Activated CD8-positive, alpha-beta memory T cell treated with anti-CD3 and anti-CD28 coated beads, Interleukin-2, amount 50 U/mL, for 4 hours (primary cell): ENCODE data around the gene SORCS2.

ENCODE experiments used
- DNase-seq: peaks from one replicate; pipeline ENCODE4 v3.0.0-alpha.2; 2020

Gene SORCS2

DNA sequence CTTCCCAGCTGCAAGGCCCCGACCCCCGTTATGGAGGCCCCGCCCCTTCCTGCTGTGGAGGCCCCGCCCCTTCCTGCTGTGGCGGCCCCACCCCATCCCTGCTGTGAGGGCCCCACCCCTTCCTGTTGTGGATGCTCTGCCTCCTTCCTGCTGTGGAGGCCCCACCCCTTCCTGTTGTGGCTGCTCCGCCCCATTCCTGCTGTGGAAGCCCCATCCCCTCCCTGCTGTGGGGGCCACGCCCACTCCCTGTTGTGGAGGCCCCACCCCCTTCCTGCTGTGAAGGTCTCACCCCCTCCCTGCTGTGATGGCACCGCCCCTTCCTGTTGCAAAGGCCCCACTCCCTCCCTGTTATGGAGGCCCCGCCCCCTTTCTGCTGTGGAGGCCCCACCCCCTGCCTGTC lies 347.3 kb downstream of the SORCS2 start:
- DNase-seq = no peak

DNA sequence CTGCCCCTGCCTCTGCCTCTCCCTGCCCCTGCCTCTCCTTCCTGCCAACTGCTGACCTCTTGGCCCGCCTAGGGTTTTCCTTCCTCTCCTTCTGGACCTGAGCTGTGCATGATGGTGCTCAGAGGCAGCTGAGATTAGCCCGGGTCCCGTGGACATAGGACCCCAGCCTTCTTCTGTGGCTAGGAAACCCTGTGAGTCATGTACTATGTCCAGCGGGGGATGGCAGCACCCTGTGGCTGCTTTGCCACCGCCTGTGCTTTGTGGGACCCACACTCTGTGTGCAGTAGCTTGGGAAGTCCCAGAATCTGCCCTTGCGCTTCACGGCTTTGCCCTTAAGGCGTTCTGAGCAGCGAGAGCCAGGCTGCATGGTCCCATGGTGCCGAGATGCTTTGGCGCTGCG lies 347.9 kb downstream of the SORCS2 start:
- no peak for DNase-seq

DNA sequence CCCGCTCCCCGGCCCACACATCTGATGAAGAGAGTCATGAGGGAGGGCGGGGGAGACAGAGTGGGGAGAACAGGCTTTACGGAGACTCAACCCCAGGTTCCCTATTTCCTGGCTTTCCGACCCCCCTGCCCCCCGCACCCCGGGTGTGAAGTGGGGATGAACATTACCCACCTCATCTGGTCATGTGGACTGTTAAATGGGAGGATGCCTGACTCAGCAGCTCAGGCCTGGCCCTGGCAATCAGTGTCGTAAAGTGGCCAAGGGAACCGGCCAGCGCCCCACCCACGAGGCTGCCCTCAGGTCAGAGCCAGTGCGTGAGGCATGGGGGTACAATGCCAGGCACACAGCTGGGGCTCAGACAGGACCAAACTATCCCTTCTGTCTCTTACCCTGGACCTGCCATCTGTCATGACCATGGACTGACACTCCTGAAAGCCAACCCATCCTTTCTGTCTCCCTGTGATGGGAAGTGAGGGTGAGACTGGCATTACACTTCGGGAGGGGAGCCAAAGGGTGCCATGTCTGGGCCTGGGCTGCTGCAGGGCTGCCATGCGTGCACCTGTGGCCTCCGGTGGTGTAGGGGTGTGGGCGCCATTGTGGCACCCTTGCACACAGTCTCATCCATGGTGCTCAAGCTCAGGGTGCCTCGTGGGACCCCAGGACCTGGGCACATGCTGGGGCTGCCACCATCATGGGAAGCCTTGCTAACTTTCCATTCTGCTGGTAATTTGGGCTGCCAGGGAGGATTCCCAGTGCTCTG lies 348.5 kb downstream of the SORCS2 start:
- DNase-seq = no peak

DNA sequence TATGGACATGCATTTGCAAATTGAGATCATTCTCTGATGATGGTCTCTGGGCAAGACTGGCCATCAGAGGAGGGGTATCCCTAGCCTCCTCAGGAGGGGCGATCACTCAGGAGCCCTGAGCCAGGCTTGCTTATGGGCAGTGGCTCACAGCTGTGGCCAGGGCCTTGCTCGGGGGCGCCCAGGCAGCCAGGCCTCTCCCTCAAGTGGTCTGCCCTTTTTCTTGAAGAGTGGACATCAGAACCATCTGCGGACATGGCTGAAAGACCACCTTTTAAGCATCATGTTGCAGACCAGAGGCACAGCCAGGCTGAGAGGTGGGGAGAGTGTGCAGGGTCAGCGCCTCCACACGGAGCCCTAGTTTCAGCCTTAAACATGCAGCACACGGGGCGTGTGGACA lies 349.1 kb downstream of the SORCS2 start:
- no peak for DNase-seq

DNA sequence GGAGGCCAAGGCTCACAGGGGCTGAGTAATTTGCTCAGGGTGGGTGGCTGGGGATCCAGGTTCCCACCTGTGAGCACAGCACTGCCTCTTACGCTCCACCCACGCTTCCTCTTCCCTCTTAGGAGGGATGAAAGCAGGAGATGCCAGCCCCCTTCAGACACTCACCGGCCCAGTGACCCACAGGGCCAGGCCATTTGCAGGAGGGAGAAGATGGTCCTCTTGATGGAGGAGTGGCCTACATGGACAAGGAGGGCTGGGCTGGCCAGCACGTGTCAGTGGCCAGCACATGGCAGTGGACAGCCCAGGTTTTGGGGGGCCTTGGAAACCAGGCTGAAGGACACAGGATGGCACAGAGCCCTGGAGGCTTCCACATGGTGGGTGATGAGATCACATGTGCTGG lies 350.4 kb downstream of the SORCS2 start:
- no peak for DNase-seq

DNA sequence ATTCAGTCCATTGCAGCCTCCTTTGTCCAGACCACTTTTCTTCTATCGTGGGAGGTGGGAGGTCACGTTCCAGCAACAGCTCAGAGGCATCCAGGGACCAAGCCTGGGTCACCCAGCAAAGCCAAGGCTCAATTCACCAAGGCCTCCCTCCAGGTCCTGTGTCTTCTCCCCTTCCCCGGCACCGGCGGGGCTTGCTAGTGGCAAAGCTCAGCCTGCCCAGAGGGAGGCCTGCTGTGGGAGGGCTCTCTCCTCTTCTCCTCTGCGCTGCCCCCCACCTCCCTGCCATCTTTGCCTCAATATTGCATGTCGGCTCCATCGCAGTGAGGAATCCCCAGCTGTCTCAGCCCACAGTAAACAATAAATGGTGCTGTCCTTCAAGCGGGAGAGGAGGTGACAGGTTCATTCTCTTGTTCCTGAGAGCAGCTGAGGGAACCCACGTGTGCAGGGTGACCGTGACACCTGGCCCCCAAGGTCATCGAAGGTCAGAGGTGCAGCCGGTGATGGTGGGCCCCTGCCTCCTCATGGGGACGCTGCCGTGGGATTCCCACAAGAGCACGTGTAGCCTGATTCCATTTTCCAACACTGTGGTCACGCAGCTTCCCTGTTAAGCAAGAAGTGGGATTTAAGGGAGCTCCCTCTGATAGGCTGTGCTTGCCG lies 353.9 kb downstream of the SORCS2 start:
- no peak for DNase-seq

DNA sequence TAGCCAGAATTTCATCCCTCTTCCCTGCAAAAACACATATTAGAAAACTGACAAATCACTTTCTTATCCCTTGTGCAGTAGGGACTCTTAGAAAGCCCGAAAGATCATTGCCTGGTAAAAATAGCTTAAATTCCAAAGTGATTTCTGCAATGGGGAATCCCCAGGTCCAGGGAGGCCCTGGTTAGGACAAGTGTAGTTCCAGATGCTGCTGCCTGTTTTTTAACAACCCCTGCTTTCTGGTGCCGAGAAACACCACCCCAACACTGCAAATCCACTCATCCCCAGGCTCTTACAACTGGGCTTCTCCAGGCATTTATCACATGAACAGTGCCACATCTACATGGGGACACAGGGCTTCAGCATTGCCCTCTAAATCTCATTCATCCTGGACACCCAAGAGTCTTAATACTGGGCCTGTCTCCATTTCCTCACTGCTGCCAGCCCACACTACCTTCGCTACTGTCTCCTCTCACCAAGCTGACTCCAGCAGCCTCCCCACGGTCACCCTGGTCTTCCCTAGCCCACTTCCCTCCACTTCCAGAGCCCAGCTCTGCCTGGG lies 354.6 kb downstream of the SORCS2 start:
- DNase-seq = no peak

DNA sequence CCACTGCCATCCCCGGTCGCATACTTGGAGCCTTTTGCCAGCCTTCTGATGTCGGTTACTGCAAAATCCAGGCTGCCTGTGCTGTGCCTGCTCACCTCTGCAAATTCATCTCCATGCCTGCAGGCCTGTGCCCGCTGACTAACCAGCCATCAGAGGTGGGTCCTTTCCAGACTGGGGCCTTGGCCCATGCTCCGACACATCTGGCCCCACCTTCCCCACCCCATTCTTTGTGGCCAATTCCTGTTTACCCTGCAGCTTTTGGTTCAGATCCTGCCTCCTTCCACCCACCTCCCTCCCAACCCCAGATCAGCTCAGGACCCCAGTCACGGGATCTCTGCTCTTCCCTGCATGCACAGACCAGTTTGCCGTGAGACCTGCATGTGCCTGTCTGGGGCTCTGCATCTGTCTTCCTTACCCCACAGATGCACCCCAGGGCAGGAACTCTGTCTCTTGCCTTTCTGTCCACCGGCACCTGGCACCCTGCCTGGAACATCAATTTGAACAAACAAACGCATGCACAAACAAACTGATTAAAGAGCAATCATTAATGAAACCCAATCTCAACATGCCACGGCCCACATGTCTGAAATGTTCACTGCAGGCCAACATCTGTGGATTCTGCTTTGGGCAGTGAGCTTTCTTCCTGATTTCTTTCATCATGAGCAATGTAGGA lies 355.2 kb downstream of the SORCS2 start:
- no peak for DNase-seq

DNA sequence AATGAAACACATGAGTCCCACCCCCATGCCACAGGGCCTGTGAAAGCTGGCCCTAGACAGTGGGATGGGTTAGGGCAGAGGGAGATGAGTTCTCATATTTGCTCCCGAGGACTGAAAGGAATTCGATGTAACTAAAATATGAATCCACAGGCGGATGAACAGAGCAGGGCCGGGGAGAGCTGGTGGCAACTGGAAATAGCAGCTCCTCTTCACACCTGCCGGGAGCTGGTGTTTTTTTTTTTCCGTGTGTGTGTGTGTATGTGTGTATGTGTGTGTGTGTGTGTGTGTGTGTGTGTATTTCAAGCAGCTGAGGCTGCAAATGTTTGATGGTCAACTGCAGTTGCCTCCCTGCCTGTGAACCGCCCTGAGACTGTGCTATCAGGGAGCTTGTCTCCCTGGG lies 357.5 kb downstream of the SORCS2 start:
- DNase-seq = no peak

DNA sequence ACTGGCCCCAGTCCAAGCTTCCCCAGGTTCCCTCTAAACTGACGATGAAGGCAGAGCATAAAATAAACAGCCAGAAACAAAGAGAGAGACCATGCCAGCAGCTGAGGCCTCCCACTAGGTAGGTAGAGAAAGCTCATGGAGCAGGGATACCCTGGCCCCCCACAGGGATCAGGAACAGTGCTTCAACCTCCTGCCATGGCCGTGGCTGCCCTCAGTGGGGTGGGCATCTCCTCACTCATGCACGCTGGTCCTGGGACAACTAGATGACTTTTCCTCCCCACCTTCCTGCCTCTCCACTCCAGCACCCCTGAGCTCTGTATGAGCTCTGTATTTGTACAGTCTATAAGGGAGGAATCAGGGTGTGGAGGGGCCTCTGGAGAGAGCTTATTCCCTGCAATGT lies 360.1 kb downstream of the SORCS2 start:
- DNase-seq = no peak

DNA sequence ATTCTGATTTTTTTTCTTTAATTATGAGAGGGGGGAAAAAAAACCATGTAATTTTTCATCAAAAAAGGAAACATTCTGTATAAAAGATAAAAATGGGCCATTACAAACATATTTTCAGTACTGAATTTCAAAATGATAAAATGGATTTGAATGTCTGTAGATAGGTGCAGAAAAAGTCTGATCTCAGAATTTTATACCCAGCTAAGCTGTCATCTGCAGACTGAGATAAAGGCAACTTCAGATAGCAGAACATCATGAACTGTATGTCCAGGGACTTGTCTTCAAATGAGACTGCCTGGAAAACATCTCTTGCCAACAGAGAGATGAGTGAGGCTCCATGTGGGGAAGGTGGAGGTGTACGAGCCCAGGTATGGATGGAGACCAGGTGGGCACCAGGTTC lies 360.9 kb downstream of the SORCS2 start:
- no peak for DNase-seq

DNA sequence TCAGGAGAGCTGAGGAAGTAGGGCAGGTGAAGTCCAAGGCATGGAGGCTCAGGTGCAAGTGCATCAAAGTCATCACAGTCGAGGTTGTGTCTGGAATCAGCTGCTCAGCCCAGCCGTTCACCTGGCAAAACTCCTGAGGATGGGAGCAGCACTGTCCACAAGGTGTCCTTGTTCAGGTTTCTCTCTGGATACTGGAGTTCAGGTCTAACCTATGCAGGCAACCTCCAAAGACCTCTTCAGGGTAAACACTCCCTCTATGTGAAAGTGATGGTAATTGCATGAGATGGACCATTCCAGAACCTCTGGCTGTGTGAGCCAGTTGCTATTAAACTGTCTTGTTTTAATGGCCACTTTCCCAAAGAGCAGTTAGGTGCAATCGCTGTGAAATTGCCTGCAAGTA lies 362.6 kb downstream of the SORCS2 start:
- DNase-seq = no peak

DNA sequence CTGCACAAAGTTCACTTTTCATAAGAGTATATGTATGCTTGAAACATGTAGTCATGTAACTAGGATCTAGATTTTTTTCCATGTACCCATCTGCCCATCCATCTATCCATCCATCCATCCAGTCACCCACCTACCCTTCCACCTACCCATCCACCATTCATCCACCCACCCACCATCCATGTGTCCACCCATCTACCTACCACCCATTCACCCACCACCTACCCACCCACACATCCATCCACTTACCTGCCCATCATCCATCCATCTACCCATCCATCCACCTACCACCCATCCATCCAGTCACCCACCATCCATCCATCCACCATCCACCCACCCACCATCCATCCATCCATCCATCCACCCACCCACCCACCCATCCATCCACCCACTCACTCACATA lies 364.2 kb downstream of the SORCS2 start:
- no peak for DNase-seq

DNA sequence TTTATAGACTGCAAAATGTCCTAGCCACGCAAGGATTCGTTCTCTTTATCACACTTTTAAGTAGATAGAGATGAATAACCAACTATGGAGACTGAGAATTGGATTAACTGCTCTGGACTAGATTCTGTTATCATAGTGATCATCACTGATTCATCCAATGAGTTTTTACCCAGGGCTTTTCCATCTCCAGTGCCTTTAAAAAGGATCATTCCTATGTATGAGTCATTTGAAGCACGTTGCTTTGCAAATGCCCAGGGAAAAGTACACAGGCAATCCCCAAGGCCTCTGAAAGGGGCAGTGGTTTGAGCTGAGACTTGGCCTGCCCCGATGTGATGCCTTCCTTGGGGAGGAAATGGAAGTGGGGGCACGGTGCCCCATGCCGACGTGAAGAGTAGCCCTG lies 365.1 kb downstream of the SORCS2 start:
- DNase-seq = no peak

DNA sequence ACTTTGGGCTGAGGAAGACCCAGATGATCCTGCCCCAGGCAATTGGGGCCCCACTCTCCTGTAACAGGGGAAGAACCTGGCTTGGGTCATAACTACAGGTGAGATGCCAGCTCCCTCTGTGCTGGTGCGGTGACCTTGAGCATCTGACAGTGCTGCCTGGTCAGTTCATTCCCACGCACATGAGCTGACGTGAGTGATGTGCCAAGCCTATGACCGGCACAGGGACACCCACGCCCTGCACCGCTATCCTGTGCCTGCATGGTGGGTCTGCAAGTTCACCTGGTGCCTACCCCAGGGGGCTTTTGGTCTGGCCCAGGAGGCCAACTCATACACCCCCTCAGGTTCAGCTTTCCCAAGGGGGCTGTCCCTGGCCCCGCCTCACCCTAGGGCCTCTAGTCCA lies 366.1 kb downstream of the SORCS2 start:
- DNase-seq = no peak

DNA sequence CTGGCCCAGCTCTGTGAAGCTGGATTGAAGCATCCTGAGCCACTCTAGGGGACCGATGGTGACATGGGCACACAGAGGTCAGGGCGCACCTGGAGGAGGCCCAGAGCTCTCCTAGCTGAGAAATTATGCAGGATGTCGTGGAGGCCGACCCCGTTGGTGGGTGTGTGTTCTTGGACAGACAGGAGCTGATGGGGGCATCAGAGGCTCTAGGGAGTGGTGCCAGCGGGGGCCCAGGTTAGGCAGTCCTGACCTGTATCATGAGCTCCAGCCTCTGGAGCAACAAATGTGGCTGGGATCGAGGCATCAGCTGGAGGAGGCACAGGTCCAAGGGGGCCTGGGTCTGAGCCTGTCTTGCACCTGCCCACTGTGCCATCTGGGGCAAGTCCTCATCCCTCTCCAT lies 367.0 kb downstream of the SORCS2 start:
- no peak for DNase-seq

DNA sequence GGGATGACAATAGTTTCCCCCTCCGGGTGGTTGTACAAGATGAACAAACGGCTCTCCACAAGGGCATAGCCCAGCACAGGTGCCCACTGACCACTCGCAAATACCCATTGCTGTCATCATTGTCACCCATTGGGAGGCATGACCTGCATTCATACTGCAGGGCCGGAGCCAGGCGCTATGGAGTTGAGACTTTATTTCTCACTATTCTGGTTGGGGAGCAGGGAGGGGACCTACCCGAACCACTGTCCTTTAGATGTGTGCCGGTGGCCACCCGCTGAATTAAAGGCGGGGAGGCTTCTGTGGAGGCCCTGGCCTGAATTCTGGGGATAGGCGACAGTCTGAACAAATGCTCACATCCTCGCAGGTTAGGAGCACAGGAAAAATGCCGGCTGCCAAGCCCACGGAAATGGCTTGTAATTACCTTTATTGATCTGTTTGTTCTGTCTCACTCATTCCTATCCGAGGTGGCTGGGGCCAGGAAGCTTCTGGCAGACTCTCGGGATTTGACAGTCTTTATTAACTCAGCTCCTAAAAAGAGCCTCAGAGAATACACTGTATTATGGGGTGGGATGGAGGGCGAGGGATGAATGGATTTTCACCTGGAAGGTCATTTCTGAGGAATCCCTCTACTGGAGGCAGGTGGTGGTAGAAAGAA lies 367.5 kb downstream of the SORCS2 start:
- no peak for DNase-seq

DNA sequence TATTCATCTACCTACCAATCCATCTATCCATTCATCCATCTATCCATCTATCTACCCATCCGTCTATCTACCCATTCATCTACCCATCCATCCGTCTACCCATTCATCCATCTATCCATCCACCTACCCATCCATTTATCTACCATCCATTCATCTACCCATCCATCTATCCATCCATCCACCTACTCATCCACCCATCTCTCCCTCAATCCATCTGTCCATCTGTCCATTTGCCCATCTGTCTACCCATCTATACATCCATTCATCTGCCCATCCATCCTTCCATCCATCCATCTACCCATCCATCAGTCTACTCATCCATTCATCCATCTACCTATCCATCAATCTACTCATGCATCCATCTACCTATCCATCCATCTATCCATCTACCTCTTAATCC lies 369.2 kb downstream of the SORCS2 start:
- DNase-seq = no peak

DNA sequence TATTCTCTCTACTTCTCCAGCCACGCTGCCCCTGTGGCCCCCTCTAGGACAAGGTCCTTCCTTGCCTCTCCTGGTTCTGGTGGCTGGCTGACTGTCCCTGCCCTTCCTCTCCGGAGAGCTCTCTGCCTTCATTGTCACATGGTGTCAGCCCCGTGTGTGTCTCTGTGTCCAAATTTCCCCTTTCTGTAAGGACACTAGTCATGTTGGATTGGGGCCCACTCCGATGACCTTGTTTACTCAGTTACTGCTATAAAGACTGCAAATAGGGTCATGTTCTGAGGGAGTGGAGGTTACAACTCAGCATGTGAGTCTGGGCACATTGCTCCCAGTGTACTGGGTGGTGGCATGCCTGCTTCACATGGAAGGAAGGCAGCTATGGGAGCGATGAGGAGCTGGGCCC lies 371.9 kb downstream of the SORCS2 start:
- DNase-seq = no peak

DNA sequence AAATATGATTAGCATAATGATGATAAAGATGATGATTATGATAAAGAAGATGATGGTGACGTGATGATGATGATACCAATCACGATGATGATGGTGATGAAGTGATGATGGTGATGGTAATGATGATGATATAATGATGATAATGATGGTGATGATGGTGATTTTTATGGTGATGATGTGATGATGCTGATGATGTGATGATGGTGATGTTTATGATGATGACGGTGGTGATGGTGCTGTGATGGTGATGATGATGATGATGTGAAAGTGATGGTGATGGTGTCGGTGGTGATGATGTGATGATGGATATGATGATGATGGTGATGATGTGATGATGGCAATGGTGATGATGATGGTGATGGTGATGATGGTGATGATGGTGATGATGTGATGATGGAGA lies 373.1 kb downstream of the SORCS2 start:
- DNase-seq = no peak

DNA sequence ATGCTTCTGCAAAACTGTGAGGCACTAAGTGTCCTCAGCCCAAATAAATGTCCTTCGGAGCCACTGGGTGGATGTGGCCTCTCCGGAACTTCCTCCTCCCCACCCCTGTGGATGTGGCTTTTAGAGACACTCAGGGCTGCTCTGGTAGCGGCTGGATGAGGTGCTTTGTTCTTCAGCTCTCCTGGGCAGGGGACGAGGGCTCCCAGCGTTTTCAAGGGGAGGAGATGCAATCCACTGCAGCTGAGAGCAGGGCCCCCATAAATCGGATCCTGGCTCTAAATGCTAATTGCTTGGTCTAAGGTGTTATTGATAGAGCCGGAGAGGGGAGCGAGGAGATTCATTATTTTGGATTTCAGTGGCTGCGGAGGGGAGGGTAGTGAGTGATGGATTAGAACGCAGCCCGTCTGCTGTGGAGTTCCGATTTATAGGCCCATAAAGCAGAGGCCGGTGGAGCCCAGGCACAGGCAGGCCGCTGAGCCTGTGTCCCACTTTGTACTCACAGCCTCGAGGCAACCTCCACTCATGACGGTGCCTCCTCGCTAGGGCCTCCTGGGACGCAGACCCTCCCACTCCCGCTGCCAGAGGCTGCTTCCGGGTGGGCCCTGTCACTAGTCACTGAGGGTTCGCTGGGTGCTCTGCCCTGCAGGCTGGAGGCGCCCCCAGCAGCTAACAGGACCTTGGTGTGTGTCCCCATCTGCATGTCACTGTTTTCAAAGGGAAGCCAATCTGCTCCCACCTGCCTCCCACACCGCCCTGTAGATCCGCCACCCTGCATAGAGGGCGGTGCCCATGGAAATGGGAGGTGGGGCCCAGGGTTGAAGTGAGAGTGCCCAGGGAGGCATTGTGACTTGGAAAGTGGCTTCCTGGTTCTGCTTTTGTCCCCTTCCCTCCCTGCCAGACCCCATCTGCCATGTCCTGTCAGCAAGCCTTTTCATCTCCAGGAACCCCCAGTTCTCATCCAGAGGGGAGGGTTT lies 377.8 kb downstream of the SORCS2 start:
- no peak for DNase-seq

DNA sequence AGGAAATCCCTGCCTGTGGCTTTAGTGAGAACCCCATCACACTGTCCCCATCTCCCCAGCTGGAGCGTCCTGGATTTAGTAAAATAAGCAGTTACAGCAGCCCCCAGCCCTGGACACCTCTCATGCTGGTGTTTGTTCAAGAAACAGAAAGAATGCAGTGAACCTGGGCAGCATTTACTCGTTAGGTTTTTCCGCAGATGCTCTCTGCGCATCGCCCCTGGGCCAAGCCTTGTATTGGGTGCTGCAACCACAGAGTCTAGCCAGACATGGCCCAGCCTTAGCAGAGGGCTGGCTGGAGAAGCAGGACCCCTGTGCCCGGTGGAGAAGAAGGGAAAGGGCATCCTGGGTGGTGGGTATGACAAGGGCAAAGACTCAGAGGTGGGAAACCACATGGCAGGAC lies 378.7 kb downstream of the SORCS2 start:
- DNase-seq = no peak
